Cardiac fibroblast (primary cell): ENCODE results near the gene BCL6.

Source experiments
- DNase-seq, 2 donors: peaks; one replicate each; pipeline versions ENCODE4 v3.0.0 to v3.0.0-alpha.2; 2010; ENCODE audit warnings: low read depth in 2 of 2
- H3K4me3 ChIP-seq, 2 donors: replicated peaks in 1 of 2; 1 replicate in 1 of 2; 2 replicates in 1 of 2; pipeline ENCODE4 v1.5.1; 2011; ENCODE audit warnings: low read depth in 2 of 2, low read length in 2 of 2, mild to moderate bottlenecking in 2 of 2, moderate library complexity in 1 of 2
- CTCF ChIP-seq: IDR thresholded peaks from one replicate; pipeline ENCODE4 v1.5.1; 2011; ENCODE audit warnings: low read depth, mild to moderate bottlenecking, low read length, inconsistent platforms

Gene BCL6

GRCh38 chr3:187679638-187680396 lies 65.5 kb downstream of the BCL6 start:
- DNase-seq, result peak; percentile 80 to 83
- peak; percentile 93 for TF ChIP-seq CTCF
- no peak overlapping the region for H3K4me3 ChIP-seq

- peak; percentile 67 for TF ChIP-seq CTCF
- peak; percentile 71 to 76 for DNase-seq
These were observed 66.5 kb downstream of the BCL6 start for GRCh38 chr3:187678726-187679268.

GRCh38 chr3:187677604-187678003 lies 67.7 kb downstream of the BCL6 start:
- no peak overlapping the region for H3K4me3 ChIP-seq
- TF ChIP-seq CTCF, result no peak
- DNase-seq, result no peak

More at GRCh38 chr3:187678726-187679268, 66.5 kb downstream of the BCL6 start:
- H3K4me3 ChIP-seq, result no peak overlapping the region

- TF ChIP-seq CTCF, result no peak
- no peak overlapping the region for H3K4me3 ChIP-seq
- no peak for DNase-seq
These were observed 72.3 kb downstream of the BCL6 start for GRCh38 chr3:187673012-187673411.
